IPS DF 6.9 (cell line): ENCODE measurements around the gene RAMP2.

Experiments used
- DNase-seq: peaks from one replicate; pipeline ENCODE4 v3.0.0-alpha.2; 2013; ENCODE audit warnings: low read depth, low spot score
- H3K27ac ChIP-seq: one replicate; pipeline ENCODE4 v1.5.1; 2013; ENCODE audit warnings: low read length, control low read depth
- H3K27me3 ChIP-seq: 2 replicates; pipeline ENCODE4 v1.6.1; 2013; ENCODE audit warnings: mild to moderate bottlenecking, low read length; ENCODE audit not compliant: control insufficient read depth, insufficient read depth
- H3K36me3 ChIP-seq: 2 replicates; pipeline ENCODE4 v1.6.1; 2013; ENCODE audit warnings: low read length; ENCODE audit not compliant: control insufficient read depth, insufficient read depth
- H3K4me1 ChIP-seq: 2 replicates; pipeline ENCODE4 v1.6.1; 2013; ENCODE audit warnings: low read length; ENCODE audit not compliant: control insufficient read depth, insufficient read depth
- H3K4me3 ChIP-seq: 2 replicates; pipeline ENCODE4 v1.5.1; 2013; ENCODE audit warnings: mild to moderate bottlenecking, low read length
- H3K9me3 ChIP-seq: 2 replicates; pipeline ENCODE4 v1.6.1; 2013; ENCODE audit warnings: low read length, inconsistent platforms; ENCODE audit not compliant: control insufficient read depth, insufficient read depth
- WGBS: extraction: QIAGEN DNeasy Blood & Tissue Kit; methylation state at CpG from one replicate; pipeline ENCODE4 v1.1.7; 2013; ENCODE audit warnings: mixed read lengths, missing lambda C conversion rate; ENCODE audit not compliant: insufficient read length, insufficient coverage; 5-methylcytosine and 5-hydroxymethylcytosine counted together

RAMP2 gene

GRCh38 chr17:42795061-42795460 lies 34.0 kb downstream of the RAMP2 start:
- H3K9me3 ChIP-seq = no peaks in the 10 kb centered on the region
- H3K27ac ChIP-seq = no peak overlapping the region
- no peaks in the 10 kb centered on the region for H3K4me1 ChIP-seq
- H3K36me3 ChIP-seq = peaks cover 4% of the 10 kb centered on the region; the same call in 1 of the 2 replicates
- no peak overlapping the region for H3K4me3 ChIP-seq
- no CpG with 5 or more reads among the region's 4 CpGs for WGBS
- DNase-seq = no peak
- no peaks in the 10 kb centered on the region for H3K27me3 ChIP-seq

- no peaks in the 10 kb centered on the region for H3K4me1 ChIP-seq
- H3K36me3 ChIP-seq = peaks cover 4% of the 10 kb centered on the region; the same call in 1 of the 2 replicates
- H3K4me3 ChIP-seq = no peak overlapping the region
- H3K27me3 ChIP-seq = no peaks in the 10 kb centered on the region
- DNase-seq = no peak
- no CpG with 5 or more reads among the region's 10 CpGs for WGBS
- H3K9me3 ChIP-seq = no peaks in the 10 kb centered on the region
- no peak overlapping the region for H3K27ac ChIP-seq
Observed at GRCh38 chr17:42795465-42795864, 34.4 kb downstream of the RAMP2 start.

GRCh38 chr17:42796066-42796758 lies 35.2 kb downstream of the RAMP2 start:
- Histone ChIP-seq H3K4me3 (no peak overlapping the region), H3K27me3 (peaks cover 2% of the 10 kb centered on the region; the same call in 1 of the 2 replicates), H3K27ac (no peak overlapping the region), H3K4me1 (no peaks in the 10 kb centered on the region), H3K9me3 (no peaks in the 10 kb centered on the region), H3K36me3 (peaks cover 4% of the 10 kb centered on the region; the same call in 1 of the 2 replicates)
- no peak for DNase-seq
- WGBS = no CpG with 5 or more reads among the region's 18 CpGs

- Histone ChIP-seq H3K4me3 (peak overlapping the region; percentile 85; the same call in 1 of the 2 replicates), H3K27me3 (peaks cover 2% of the 10 kb centered on the region; the same call in 1 of the 2 replicates), H3K36me3 (peaks cover 4% of the 10 kb centered on the region; the same call in 1 of the 2 replicates), H3K27ac (no peak overlapping the region), H3K9me3 (no peaks in the 10 kb centered on the region), H3K4me1 (no peaks in the 10 kb centered on the region)
- WGBS = no CpG with 5 or more reads among the region's 10 CpGs
- DNase-seq = no peak
Observed at GRCh38 chr17:42797067-42798007, 36.3 kb downstream of the RAMP2 start.

GRCh38 chr17:42798011-42798382 lies 37.0 kb downstream of the RAMP2 start:
- H3K27ac ChIP-seq = no peak overlapping the region
- H3K36me3 ChIP-seq = peaks cover 4% of the 10 kb centered on the region; the same call in 1 of the 2 replicates
- DNase-seq = no peak
- H3K27me3 ChIP-seq = peaks cover 2% of the 10 kb centered on the region; the same call in 1 of the 2 replicates
- no CpG with 5 or more reads among the region's 10 CpGs for WGBS
- no peaks in the 10 kb centered on the region for H3K9me3 ChIP-seq
- H3K4me3 ChIP-seq = peak overlapping the region; percentile 85; the same call in 1 of the 2 replicates
- H3K4me1 ChIP-seq = no peaks in the 10 kb centered on the region

- H3K4me1 ChIP-seq = no peaks in the 10 kb centered on the region
- no CpG with 5 or more reads among the region's 66 CpGs for WGBS
- peaks cover 2% of the 10 kb centered on the region; the same call in 1 of the 2 replicates for H3K27me3 ChIP-seq
- no peak within 1 kb of the TSS for H3K27ac ChIP-seq
- peak; percentile 79 for DNase-seq
- H3K4me3 ChIP-seq = peak within 1 kb of the TSS; percentile 85
- peaks cover 4% of the 10 kb centered on the region; the same call in 1 of the 2 replicates for H3K36me3 ChIP-seq
- H3K9me3 ChIP-seq = no peaks in the 10 kb centered on the region
Observed at GRCh38 chr17:42798383-42799380, 37.7 kb downstream of the RAMP2 start, which contains the start of the genes CNTD1 and COA3. Gene CNTD1 (plus strand): TSS chr17:42798861. CDS start chr17:42799068, 207 bp downstream. Gene COA3 (minus strand): TSS chr17:42798704. CDS start chr17:42798681, 23 bp downstream.

- no peak overlapping the region for H3K27ac ChIP-seq
- no peaks in the 10 kb centered on the region; the same call in 1 of the 2 replicates for H3K9me3 ChIP-seq
- DNase-seq = no peak
- no CpG with 5 or more reads among the region's 2 CpGs for whole genome bisulfite sequencing
- H3K4me1 ChIP-seq = no peaks in the 10 kb centered on the region
- H3K4me3 ChIP-seq = no peak overlapping the region
- H3K27me3 ChIP-seq = peaks cover 2% of the 10 kb centered on the region; the same call in 1 of the 2 replicates
- no peaks in the 10 kb centered on the region for H3K36me3 ChIP-seq
Observed at GRCh38 chr17:42803074-42803883, 42.3 kb downstream of the RAMP2 start.

- Histone ChIP-seq H3K27ac (no peak overlapping the region), H3K4me1 (no peaks in the 10 kb centered on the region), H3K27me3 (peaks cover 2% of the 10 kb centered on the region; the same call in 1 of the 2 replicates), H3K36me3 (no peaks in the 10 kb centered on the region), H3K4me3 (no peak overlapping the region), H3K9me3 (no peaks in the 10 kb centered on the region; the same call in 1 of the 2 replicates)
- DNase-seq = no peak
- no CpG with 5 or more reads among the region's 1 CpG for WGBS
Observed at GRCh38 chr17:42804918-42805367, 43.9 kb downstream of the RAMP2 start.

GRCh38 chr17:42806249-42806648 lies 45.2 kb downstream of the RAMP2 start:
- Histone ChIP-seq H3K27ac (no peak overlapping the region), H3K9me3 (no peaks in the 10 kb centered on the region; the same call in 1 of the 2 replicates), H3K36me3 (no peaks in the 10 kb centered on the region), H3K27me3 (no peaks in the 10 kb centered on the region), H3K4me3 (no peak overlapping the region), H3K4me1 (no peaks in the 10 kb centered on the region)
- WGBS = no CpG with 5 or more reads among the region's 1 CpG
- DNase-seq = no peak
